Stromal cell of bone marrow (primary cell): ENCODE results near the gene IGFL1.
"Not testable (repeated sequence)": the region's sequence is repeated elsewhere in the genome, so short reads cannot be mapped to it uniquely, and the experiment has no call there.

Experiments
- DNase-seq: peaks from one replicate; pipeline ENCODE4 v3.0.0-alpha.2; 2012; ENCODE audit warnings: low read depth

The IGFL1 gene

DNA sequence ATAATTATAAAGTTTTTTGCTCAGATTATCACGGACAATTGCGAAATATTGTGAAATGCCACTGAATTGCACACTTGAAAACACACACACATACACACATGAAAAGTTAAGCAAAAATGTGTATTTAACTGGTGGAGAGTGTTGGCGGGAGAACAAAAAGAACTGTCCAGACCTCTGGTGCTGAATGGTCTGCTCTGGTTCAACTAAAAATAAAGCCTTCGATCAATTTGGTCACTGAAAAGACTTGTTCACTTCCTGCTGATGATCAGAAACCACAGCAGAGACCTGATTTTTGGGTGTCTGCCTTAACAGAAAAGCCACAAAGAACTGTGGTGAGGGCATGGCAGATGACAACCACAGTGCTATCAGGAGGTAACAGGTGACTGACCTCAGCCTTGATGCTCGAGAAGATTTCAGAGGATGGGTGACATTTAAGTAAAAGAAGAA lies 4.0 kb upstream of the IGFL1 start:
- no peak for DNase-seq

DNA sequence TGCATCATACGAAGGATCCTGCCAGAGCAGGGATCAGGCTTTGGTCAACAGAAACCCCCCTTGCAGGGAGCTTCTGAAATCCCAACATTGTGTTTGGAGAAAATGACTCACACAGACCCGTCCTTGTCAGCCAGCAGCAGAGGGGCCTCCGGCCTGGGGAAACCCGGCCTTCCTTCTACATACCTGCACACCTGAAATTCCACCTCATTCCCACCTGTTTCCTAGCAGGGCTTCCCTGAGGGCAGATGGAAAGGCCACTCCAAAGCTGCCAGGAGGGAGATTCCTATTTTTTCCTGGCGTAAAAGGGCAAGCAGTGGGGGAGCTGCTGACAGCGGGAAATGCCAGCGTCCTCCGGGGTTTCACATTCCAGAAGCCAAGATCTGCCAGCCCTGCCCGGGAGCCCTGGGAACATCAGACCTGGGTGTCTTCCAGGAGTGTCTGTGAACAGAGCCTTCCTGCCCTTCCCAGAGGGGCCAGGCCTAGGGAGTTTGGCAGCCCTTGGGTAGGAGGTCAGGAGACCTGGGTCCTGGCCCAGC lies 3.0 kb upstream of the IGFL1 start:
- DNase-seq: no peak

DNA sequence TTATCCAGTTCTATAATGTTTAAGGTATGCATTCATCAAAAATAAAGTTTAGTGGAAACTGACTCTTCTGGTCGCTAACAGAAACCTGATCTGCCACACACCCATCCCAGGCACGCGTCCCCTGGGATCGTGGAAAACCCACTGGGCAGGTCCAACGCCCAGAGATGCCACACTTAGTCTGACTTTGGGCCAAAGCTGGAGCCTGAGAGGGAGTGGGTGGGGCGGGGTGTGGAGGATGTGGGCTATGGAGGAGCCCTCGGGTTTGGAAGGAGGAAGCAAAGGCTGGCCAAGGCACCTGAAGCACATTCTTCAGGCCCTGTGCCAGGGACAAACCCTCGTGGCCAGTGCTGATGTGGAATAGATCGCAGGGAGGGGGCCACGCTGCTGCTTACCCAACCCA lies 2.5 kb downstream of the IGFL1 start:
- no peak for DNase-seq

DNA sequence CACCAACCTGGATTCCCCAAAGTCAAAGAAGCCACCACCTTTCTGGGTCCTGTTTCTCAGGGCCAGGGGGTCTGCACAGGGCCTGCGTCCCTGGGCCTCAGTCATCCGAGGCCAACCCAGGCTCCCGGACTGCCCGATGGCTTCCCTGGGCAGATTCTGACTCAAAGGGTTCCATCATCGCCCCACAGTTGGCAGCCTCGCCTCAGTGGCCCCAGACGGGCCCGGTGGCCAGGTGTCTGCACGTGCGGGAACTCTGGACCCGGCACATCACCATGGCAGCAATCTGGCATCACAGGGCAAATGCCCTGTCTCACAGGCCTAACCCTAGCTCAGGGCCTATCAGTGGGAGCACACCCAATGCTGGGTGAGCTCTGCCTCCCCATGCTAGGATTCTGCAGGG lies 2.9 kb downstream of the IGFL1 start:
- no peak for DNase-seq

DNA sequence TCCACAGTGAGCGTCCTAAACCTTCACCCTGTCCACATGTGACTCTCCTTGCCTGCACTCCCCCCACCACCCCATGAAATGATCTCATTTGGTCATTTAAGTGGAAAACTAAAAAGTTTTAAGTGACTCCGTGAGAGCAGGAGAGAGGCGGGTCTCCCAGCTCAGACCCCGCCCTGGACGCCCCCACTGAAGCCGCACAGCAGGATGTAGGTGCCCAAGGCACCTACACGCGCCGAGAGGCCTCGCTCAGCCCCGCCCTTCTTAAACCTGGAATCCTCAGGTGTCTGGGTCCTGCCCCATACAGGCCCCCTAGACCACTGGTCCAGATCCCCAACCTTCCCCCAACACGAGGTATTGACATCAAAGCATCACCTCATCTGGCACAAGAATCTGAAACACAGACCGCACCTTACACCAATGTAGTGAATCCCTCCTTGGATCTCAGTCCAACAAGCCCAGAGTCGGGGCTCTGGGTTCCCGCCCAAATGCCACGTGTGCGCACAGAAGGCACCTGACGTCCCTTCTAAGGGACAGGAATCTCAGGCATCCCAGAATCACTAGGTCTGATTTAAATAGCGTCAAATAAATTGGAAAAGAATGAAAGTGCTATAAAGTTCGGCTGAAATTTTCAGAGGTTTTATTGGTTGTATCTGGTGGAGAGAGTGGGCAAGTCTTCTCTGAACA lies 3.5 kb downstream of the IGFL1 start:
- no peak for DNase-seq

DNA sequence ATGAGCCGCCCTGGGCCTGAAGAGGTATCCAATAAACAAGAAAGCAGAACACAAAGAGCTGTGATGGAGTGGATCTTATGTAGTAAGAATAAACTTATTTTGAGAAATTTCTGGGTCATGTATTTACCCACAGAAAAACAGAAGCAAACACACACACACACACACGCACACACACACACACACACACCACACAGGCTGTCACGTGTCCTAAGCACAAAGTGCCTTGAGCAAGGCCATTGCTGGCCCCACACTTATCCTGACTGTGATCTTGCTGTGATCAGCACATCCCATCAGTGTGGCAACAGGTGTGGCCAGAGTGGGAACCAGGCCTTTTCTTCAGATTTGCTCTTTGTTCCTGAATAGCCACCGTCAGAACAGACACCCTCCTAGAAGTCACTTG lies 4.3 kb downstream of the IGFL1 start:
- DNase-seq: not testable (repeated sequence)

DNA sequence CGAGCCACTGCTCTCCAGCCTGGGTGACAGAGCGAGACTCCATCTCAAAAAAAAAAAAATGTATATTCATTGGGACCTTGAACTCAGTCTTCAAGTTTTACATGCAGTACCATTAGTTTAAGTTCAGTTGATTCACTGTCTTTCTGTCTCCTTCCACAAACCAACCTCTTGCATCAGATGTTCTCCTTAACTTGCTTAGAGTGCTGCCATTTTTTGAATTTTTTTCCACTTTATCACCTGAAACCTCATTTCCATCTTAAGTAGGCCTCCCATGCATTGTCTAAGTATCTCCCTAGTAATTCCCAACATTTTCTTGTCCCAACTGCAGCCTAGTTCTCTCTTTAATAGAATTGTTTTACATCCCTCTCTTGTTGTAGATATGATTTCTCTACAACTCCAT lies 8.6 kb downstream of the IGFL1 start:
- DNase-seq: not testable (repeated sequence)

DNA sequence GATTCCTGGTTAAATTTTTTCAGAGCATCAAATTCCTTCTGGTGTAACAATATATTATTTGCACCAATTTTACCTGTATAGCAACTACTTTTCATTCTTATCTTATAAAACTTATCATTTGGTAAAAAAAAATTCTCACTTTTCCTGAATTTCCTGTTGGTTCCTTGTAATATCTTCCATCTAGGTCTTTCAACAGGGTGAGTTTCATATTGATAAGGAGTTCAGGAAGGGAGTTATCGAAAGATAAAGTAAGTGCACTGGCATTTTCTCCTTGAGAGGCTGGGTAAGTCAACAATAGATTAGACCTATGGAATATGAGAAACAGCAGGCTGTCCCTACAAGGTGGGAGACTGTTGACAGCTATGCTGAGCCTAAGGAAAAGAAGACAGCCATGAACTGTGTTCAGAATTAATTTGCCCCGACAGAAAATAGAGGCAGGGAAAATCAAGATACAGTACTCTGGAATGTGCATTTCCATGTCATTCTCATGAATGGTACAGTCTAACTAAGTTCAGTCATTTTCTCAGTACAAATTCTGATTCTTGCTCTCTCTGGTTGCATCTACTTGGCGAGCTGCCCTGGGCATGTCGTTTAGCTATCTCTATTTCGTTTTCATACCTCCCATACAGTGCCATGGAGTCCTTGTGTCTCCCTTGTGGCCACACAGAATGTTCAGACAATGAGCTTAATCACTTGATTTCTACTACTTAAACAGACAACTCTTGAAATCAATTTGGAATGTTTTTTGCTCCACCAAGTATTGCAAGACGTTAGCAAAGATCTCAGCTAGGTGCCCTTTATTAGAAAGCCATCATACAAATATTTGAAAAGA lies 9.9 kb downstream of the IGFL1 start:
- no peak for DNase-seq

DNA sequence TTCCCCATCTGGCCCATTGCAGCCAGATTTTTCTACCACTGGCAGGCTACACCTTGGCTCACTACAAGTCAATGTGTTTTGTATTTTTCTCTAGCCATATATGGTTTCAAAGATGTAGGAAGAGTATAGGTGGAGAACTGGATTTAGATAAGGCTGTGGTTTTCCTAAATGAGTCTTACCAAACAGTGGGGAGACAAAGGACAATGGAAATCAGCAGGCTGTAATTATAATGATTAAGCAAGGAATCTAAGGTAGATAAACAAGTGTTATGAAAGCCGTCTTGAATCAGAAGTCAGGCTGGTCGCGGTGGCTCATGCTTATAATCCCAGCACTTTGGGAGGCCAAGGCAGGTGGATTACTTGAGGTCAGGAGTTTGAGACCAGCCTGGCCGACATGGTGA lies 11.2 kb downstream of the IGFL1 start:
- no peak for DNase-seq

DNA sequence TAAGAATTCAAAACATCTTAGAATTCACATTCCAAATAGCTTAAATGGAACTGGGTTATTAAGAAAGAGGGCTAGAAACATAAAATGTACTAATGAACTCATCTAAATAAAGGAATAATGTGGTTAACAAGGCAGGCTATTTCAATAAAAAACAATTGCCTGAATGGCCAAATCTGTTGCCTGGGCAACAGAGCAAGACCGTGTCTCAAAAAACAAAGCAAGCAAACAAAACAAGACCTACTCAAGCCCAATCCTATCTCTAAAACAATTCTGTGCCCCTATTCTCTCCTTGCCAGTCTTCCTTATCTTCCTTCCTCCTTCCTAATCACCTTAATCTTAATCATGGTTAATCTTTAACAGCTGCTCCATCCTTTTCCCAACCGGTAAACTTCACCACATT lies 12.1 kb downstream of the IGFL1 start:
- no peak for DNase-seq

DNA sequence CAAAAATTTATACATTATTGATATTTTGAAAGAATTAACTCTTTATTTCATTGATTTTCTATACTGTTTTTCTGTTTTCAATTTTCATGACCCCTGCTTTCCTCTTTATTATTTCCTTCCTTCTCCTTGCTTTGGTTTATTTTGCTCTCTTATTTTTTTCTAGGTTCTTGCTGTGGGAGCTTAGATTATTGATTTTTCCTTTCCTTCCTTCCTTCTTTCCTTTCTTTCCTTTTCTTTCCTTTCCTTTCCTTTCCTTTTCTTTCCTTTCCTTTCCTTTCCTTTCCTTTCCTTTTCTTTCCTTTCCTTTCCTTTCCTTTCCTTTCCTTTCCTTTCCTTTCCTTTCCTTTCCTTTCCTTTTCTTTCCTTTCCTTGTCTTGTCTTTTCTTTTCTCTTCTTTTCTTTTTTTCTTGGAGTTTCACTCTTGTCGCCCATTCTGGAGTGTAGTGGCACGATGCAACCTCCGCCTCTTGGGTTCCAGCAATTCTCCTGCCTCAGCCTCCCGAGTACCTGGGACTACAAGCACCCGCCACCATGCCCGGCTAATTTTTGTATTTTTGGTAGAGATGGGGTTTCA lies 13.6 kb downstream of the IGFL1 start:
- DNase-seq: not testable (repeated sequence)

DNA sequence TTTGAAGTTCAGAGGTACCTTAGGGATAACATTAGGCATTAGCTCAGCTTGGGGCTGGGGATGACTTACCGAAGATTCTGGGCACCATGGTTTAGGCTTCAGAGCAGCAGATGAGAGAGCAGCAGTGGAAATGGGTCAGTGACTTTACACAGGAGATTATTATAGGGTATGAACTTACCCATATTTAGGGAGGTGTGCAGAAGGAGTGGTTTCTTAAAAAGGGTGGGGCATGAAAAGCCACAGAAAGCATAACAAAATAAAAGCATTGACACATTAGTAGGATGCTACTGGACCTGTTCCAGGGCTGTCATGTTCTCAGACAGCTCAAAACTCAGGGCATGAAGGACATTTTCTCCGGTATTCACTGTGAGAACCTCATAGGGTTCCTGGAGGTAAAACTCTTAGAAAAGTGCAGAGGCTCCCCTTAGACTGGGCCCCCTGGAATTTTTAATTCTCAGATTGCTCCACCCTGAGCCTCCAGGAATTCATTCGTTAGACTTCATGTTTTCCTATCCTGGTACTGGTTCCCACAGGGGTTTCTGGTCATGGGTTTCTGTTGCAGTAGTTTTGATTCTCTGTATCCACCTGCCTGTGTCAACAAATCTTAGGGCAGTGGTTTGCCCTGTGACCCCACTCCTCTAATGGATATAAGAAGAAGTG lies 20.7 kb downstream of the IGFL1 start:
- DNase-seq: no peak

DNA sequence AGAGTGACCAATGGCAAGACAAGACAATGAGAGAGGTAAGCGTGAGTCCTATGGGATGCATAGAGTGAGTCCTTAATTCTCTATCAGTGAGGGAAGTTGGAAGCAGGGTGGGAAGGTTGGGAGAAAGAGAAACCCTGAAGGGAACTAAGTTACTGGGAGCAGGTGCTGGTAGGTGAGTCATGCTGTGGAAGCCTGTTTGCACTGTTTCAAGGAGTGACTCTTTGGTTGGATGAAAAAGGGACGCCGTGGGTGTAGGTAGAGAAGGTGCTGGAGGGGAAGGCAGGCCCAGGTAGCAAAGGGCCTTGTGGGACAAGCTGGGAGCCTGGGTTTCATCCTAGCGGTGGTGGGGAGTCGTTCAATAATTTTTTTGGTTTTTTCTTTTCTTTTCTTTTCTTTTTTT lies 21.9 kb downstream of the IGFL1 start:
- DNase-seq: no peak

DNA sequence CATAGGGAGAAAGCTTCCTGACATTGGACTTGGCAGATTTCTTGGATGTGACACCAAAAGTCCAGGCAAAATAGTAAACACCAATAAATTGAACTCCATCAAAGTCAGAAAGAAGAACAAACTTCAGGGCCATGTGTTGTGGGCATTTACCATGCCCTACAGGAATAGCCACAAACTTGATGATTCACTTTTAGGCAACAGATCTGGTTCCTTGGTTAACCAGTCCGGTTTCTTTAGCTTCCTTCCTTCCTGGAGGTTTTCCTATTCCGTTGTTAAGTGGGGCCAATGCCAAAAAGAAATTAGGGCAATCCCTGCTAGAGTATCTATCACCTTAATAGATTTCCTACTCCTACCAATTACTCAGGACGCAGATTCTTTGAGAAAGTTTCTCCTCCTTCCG lies 25.2 kb downstream of the IGFL1 start:
- DNase-seq: no peak

DNA sequence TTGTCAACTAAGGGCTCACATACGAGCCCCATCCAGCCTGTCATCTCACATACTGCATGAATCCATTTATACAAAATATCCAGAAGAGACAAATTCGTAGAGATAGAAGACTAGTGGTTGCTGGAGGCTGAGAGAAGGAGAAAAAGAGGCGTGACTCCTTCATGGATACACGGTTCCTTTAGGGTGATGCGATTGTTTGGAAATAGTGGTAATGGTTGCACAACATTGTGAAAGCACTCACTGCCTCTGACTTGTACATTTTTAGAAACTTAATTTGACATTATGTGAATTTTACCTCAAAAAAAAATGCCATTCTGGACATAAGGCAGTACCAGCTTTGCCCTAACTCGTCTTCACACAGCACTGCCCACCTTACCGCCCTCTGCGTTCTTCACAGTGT lies 27.3 kb downstream of the IGFL1 start:
- no peak for DNase-seq

DNA sequence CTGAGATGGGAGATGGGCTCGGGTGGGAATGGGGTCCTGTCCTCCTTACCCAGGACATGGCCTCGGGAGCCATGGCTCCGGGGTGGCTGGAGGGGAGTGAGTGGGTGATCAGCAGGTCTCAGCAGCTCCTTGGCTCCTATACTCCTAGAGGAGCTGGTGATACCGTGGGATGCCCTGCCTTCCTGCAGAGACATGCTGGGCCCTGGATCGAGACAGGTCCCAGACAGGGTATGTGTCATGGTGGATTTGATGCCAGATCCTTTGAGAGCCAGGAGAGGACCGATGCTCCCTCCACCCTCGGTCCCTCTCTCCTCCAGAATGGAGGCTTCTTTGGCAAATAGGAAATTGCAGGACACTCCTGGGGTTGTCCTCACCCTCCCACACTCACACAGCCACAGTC lies 32.0 kb downstream of the IGFL1 start:
- not testable (repeated sequence) for DNase-seq

DNA sequence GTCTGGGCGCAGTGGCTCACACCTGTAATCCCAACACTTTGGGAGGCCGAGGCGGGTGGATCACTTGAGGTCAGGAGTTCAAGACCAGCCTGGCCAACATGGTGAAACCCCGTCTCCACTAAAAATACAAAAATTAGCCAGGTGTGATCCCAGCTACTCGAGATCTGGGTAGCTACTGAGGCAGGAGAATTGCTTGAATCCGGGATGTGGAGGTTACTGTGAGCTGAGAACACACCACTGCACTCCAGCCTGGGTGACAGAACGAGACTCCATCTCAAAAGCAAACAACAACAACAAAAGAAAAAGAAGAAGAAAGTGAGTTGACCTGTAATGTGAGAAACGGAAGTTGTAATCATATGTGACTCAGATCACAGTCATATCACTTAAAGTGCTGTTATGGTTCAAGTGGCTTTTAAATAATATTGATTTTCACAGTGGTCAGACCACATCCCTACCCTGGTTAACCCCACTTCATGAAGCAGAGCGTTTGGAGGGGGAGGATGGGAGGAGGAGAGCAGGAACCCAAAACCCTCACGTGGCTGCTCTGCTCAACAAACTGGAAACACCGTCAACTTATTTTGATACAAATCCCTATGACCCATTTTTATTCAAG lies 33.2 kb downstream of the IGFL1 start:
- peak; percentile 28 for DNase-seq

DNA sequence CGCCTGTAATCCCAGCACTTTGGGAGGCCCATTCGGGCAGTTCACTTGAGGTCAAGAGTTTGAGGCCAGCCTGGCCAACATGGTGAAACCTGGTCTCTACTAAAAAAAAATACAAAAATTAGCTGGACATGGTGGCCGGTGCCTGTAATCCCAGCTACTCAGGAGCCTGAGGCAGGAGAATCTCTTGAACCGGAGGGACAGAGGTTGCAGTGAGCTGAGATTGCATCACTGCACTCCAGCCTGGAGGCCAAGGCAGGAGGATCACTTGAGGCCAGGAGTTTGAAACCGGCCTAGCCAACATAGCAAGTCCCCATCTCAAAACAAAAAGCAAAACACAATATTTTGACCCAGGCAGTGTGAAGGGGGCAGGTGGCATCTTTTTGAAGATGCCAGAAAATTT lies 35.3 kb downstream of the IGFL1 start:
- not testable (repeated sequence) for DNase-seq

DNA sequence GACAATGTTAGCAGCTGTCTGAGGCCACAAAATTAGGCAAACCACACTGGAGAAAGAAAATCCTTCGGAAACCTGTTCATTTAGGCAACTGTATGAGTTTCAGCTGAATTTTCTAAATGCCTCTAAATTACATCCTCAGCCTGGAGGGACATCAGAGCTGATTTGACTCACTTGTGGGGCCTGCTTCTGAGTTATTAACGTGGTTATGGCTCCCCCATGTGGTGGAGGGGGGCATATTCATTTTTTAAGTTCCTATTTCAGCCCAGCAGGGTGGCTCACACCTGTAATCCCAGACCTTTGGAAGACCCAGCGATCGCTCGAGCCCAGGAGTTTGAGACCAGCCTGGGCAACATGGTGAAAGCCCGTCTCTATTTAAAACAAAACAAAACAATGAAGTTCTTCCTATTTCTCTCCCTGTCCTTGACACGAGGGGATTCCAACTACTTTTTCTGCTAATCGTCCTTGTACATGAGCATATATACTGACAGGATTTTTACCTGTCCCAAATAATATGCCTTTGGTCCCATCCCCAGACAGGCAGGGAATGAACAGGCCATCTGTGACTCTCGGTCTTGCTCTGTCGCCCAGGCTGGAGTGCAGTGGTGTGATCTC lies 35.8 kb downstream of the IGFL1 start:
- peak; percentile 56 for DNase-seq

DNA sequence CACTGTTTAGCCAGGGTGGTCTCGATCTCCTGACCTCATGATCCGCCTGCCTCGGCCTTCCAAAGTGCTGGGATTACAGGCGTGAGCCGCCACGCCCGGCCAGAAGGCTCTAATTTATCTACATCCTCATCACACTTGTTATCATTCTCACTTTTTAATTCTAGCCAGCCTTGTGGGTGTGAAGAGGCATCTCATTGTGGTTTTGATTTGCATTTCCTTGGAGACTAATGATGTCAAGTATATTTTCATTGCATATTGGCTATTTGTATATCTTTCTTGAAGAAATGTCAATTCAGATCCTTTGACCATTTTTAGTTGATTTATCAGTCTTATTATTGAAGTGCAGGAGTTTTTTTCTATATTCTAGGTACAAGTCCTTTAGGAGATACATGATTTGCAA lies 39.6 kb downstream of the IGFL1 start:
- DNase-seq: no peak

DNA sequence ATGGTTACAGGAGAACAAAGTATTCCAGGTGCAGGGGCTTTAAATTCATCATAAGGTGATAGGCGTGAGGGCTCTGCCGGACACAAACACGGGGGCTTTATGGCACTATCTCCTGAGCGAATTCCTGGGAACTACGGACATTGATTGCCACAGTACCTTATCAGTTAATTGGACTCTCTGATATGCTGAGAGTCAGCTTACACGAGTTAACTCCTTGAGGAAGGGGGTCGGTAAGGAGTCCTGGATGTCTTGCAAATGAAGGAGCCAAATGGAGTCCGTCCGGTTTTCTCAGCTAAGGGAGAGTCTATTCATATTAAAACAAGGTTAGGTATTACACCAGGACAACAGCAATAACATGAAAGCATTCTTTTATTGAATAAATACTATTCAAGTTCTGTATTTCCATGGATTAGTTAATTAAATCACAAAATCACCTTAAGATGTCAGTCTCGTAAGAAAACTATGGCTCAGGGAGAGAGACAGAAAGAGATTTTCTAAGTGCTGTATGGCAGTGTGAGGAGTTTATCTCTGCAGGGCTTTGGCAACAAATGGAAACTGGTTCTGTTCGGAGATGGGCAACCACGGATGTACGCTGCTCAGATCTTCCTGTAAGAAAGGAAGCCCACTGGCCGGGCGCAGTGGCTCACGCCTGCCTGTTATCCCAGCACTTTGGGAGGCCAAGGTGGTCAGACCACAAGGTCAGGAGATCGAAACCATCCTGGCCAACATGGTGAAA lies 41.1 kb downstream of the IGFL1 start:
- DNase-seq: no peak
